ENCODE measurements around the gene CMC1. TPM values are rescaled to one million over a fixed set of nuclear protein-coding genes. Genes with fewer than 3 reads are reported as not detected.

CMC1 gene
- 10.0 TPM for total RNA-seq (2013)
- polyA plus RNA-seq (10 to 100 TPM; 13.2 to 43.9 (median 40.5) TPM), polyA minus RNA-seq (3.0 and 4.7 TPM in 2 replicates), total RNA-seq (1.3 to 8.0 (median 5.9) reads per million in 11 experiments)

GRCh38 chr3:28241221-28242160, at the start of gene CMC1:
CMC1 (plus strand) TSS chr3:28241619; CDS start chr3:28241794, 175 bp downstream.
- peaks cover 41% of the 10 kb centered on the region for H3K4me1 Mint-ChIP-seq
- TF ChIP-seq, protein P1, sequence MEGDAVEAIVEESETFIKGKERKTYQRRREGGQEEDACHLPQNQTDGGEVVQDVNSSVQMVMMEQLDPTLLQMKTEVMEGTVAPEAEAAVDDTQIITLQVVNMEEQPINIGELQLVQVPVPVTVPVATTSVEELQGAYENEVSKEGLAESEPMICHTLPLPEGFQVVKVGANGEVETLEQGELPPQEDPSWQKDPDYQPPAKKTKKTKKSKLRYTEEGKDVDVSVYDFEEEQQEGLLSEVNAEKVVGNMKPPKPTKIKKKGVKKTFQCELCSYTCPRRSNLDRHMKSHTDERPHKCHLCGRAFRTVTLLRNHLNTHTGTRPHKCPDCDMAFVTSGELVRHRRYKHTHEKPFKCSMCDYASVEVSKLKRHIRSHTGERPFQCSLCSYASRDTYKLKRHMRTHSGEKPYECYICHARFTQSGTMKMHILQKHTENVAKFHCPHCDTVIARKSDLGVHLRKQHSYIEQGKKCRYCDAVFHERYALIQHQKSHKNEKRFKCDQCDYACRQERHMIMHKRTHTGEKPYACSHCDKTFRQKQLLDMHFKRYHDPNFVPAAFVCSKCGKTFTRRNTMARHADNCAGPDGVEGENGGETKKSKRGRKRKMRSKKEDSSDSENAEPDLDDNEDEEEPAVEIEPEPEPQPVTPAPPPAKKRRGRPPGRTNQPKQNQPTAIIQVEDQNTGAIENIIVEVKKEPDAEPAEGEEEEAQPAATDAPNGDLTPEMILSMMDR (IDR thresholded peaks at IDR 0.05): no peak

GRCh38 chr3:28198161-28198560, 43.3 kb upstream of the CMC1 start:
- no peaks in the 10 kb centered on the region for H3K27me3 ChIP-seq (ENCODE audit: control insufficient read depth in 2 of 2, insufficient read depth in 2 of 2, low read length in 2 of 2)
- H3K4me3 ChIP-seq (replicated peaks in 1 of 3; ENCODE audit: low read depth in 2 of 3, low read length in 3 of 3): no peak overlapping the region
- no peak for DNase-seq
- H3K27ac ChIP-seq (ENCODE audit: low read depth in 1 of 2, low read length in 2 of 2): no peak overlapping the region
- no peaks in the 10 kb centered on the region for H3K79me2 ChIP-seq (ENCODE audit: insufficient read depth, low read length)
- H3K9me3 Mint-ChIP-seq: peaks cover 0 to 14% (median 8%) of the 10 kb centered on the region in 7 donors
- no peaks in the 10 kb centered on the region for H3K36me3 Mint-ChIP-seq
- no peaks in the 10 kb centered on the region for H3K4me1 Mint-ChIP-seq
- H3K4me2 ChIP-seq (replicated peaks; ENCODE audit: extremely low read depth, low read length, poor library complexity, severe bottlenecking): no peak overlapping the region
- H3K27me3 Mint-ChIP-seq (ENCODE audit: low read depth in 3 of 3): peaks cover 0 to 3% (median 0%) of the 10 kb centered on the region in 3 donors
- no peaks in the 10 kb centered on the region for H3K4me1 ChIP-seq (ENCODE audit: control insufficient read depth in 1 of 2, insufficient read depth in 2 of 2, low read length in 2 of 2)
- 86% methylated on average over 1 of the region's 3 CpGs for WGBS (ENCODE audit: insufficient coverage)
- no peak overlapping the region for H3K27ac Mint-ChIP-seq
- no peak overlapping the region for H3K4me3 Mint-ChIP-seq
- H3K36me3 ChIP-seq (replicated peaks in 1 of 2; ENCODE audit: control insufficient read depth in 1 of 2, insufficient read depth in 2 of 2, low read length in 2 of 2): no peaks in the 10 kb centered on the region
- intact Hi-C loops (cut with micrococcal nuclease): no loop called here
- H3K9me3 ChIP-seq (replicated peaks in 1 of 2; ENCODE audit: control insufficient read depth in 1 of 2, insufficient read depth in 1 of 2, low read length in 2 of 2): peaks cover 0 to 10% of the 10 kb centered on the region in 2 donors
- TF ChIP-seq, protein P1 (IDR thresholded peaks at IDR 0.05): no peak
- no peaks in the 10 kb centered on the region for H4K20me1 ChIP-seq (ENCODE audit: insufficient read depth, low read length)
- no peak overlapping the region for H3K9ac ChIP-seq (ENCODE audit: insufficient read depth, low read length, poor library complexity, severe bottlenecking)
- H2AFZ ChIP-seq (ENCODE audit: insufficient read depth, low read depth, low read length, poor library complexity, severe bottlenecking): no peak overlapping the region

More at GRCh38 chr3:28241221-28242160, at the start of gene CMC1:
- Histone ChIP-seq H4K20me1 (ENCODE audit: insufficient read depth, low read length) (no peaks in the 10 kb centered on the region), H3K4me2 (replicated peaks; ENCODE audit: extremely low read depth, low read length, poor library complexity, severe bottlenecking) (peak within 1 kb of the TSS; percentile 75), H3K4me1 (ENCODE audit: control insufficient read depth in 1 of 2, insufficient read depth in 2 of 2, low read length in 2 of 2) (peaks cover 32 to 36% of the 10 kb centered on the region in 2 donors), H2AFZ (ENCODE audit: insufficient read depth, low read depth, low read length, poor library complexity, severe bottlenecking) (peak within 1 kb of the TSS; percentile 99), H3K27me3 (ENCODE audit: control insufficient read depth in 2 of 2, insufficient read depth in 2 of 2, low read length in 2 of 2) (no peaks in the 10 kb centered on the region), H3K36me3 (replicated peaks in 1 of 2; ENCODE audit: control insufficient read depth in 1 of 2, insufficient read depth in 2 of 2, low read length in 2 of 2) (no peaks in the 10 kb centered on the region), H3K9ac (ENCODE audit: insufficient read depth, low read length, poor library complexity, severe bottlenecking) (peak within 1 kb of the TSS; percentile 90), H3K27ac (ENCODE audit: low read depth in 1 of 2, low read length in 2 of 2) (peak within 1 kb of the TSS; percentile 52 to 90), H3K9me3 (replicated peaks in 1 of 2; ENCODE audit: control insufficient read depth in 1 of 2, insufficient read depth in 1 of 2, low read length in 2 of 2) (no peaks in the 10 kb centered on the region), H3K4me3 (replicated peaks in 1 of 3; ENCODE audit: low read depth in 2 of 3, low read length in 3 of 3) (peak within 1 kb of the TSS; percentile 80 to 94 (median 87)), H3K79me2 (ENCODE audit: insufficient read depth, low read length) (peaks cover 52% of the 10 kb centered on the region)
- H3K4me3 Mint-ChIP-seq: peak within 1 kb of the TSS; percentile 91 to 93
- peak within 1 kb of the TSS; percentile 75 to 95 (median 90) for H3K27ac Mint-ChIP-seq
- WGBS (ENCODE audit: insufficient coverage): under 1% methylated on average over 64 of the region's 68 CpGs
- no peaks in the 10 kb centered on the region for H3K27me3 Mint-ChIP-seq (ENCODE audit: low read depth in 3 of 3)
- DNase-seq: peak; percentile 89 to 96 (median 91)
- H3K9me3 Mint-ChIP-seq: peaks cover 0 to 4% (median 0%) of the 10 kb centered on the region in 7 donors
- H3K36me3 Mint-ChIP-seq: peaks cover 0 to 4% of the 10 kb centered on the region in 2 donors
- intact Hi-C loops (cut with micrococcal nuclease): no loop called here
